NK-92 (cell line): ENCODE data around the gene ALS2CL.

ENCODE experiments used
- DNase-seq: peaks from one replicate; lab custom pipeline; 2025; ENCODE audit not compliant: unreplicated experiment; lab: John Stamatoyannopoulos, UW

The ALS2CL gene

DNA sequence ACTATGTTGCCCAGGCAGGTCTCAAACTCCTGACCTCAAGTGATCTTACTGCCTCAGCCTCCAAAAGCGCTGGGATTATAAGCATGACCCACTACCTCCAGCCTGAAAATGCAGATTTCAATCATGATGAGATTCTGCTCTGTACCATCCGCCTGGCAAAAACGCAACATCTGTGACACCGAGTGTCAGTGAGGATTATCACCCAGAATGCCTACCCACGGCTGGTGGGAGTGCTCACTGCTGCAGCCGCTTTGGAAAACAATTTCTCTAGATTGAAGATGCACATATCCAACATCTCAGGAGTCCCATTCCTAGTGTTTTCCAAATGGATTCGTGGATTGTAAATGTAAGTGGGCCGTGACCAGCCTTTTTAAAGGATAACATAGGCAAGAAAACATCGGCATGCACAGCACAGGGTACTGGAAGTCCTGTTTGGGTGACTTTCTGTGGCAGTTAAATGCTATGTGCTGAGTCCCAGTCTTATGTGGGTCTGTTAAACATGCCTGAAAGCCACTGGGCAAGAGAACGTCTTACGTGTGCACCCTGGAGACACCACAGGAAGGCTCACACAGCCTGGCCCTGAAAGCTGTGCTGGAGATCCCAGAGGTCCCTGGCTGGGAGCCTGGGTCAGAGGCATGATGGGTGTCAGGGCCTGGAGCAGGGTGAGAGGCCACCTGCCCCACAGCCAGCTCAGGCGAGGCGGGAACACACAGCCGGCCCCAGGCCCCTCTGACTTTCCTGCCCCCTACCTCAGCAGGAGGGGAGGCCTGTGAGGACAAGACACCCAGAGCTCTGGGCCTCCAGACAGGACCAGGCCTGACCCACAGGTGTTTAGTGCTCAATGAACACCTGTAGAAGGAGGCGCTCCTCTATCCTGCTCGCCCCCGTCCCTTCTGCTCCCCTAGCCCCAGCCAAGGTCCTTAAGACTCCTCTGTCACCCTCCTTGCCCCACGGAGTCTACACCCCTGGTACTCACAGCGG, 23.3 kb upstream of the ALS2CL start:
- no peak for DNase-seq

DNA sequence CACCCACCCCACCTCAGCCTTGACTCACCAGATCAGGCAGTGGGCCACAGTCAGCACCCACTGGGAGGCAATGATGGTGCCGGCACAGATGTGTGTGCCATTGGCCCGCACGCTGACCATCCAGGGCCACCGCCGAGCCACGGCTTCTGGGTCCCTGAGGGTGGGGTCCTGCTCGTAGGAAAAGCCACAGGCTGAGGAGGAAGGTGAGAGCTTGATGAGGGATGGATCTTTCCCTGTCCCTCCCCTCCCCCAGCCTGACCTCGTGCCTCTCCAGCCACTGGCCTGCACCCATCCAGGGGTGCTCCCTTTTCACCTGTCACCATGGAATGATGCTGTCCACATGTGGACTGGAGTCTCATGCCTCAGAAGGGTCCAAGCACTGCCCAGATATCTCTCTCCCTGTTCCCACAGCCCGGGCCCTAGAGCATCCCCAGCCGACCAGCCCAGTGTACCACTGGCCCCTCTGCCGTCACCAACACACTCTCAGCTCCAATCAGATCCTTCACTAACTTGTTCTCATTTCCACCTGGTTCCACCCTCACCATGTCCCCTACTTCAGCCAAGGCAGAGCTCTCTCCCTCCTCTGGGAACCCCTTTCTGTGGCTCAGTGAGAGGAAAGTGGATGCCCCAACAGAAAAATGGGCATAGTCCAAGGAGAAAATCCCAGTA, 22.2 kb upstream of the ALS2CL start:
- no peak for DNase-seq

DNA sequence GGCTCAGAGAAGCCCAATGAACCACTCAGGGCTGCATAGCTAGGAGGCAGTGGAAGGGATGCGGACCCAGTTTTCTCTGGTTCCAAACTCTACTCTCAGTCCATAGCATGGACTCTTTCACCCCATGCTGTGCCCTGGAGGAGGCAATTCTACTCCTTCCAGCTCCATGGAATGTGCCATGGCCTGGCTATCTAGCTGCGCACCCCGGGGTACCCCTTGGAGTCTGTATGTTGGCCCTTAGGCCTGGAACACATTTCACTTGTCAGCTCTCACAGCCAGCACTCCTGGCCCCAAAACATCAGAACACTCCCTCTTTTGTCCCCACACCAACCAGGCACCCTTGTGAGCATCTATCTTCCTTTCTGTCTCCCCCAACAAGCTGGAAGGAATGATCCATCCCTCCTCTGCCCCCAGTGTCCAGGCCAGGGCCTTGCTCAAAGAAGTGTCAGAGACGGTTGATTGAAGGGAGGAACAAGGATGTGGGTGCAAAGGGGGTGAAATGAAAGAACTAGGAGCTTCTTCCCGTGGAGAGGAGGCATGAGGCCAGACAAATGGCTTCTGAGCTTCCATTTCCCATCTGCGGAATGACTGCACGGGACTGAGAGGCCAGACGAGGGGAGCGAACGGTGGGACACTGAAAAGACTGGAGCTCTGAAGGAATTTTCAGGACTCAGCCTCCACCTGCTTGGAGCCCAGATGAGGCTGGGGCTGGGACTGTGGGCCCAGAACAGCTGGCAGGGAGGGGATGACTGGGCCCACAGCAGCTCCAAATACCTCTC, 21.4 kb upstream of the ALS2CL start:
- DNase-seq: no peak

DNA sequence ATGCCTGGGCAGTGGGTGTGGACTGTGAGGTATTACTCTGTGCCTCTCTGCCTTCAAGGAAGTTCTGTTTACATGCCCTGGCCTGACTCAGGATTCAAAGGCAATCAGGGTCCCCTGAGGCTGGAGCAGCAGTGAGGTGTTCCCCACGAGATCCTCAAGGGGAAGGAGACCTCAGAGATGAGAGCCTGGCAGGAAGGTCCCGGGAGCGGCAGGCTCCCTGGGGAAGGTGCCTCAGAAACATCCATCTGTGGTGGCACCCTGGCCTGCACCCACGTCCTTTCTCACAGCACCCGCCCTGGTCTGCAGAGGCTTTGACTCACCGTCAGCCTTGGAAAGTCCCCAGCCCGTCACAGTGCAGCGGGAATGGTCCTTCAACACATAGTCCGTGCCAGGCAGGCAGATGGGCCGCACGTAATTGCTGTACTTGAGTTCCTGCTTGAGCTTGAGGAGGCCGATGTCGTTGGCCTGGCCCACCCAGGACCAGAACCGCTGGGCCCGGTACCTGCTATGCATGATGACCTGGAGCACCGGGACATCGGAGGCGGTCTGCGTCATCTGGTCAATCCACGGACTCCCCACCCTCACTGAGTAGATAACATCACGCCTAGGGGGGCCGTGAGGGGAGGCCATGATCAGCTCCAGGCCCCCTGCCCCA, 20.5 kb upstream of the ALS2CL start:
- DNase-seq: no peak

DNA sequence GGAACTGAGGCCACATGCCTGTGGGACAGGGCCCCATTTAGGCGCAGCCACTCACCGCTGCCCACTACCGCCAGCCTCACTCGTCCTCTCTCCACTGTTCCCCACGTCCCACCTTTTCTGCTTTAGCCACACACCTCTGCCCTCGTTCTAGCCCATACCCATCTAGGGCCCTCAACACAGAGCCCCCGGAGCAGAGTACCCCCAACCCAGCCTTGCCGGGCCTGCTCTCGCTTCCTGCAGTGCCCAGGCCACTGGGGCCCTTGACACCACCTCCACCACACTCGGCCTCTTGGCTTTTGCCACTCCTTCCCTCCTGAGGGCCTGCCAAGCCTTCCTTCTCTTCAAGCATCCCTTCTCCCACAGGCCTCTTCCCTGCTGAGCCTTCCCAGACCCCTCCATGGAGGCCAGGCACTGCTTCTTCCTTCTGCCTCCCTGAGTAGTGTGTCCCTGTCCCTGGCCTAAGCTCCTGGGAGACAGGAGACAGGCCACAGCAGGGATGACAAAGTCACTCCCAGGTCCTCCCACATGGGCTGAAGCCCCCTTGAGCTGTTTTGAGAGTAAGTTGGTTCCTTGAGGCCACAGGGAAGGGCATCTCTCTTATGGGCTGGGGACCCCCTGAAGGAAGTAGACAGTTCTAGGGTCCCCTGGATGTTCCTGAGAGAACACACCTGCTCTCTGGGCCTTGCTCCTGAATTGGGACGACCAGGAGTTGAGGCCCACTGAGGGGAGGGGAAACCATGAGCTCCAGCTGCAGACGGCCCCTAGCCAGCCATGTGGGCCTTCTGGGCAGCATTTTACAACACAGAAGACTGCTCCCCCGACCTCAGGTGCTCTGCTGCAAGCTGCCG, 19.8 kb upstream of the ALS2CL start:
- no peak for DNase-seq

DNA sequence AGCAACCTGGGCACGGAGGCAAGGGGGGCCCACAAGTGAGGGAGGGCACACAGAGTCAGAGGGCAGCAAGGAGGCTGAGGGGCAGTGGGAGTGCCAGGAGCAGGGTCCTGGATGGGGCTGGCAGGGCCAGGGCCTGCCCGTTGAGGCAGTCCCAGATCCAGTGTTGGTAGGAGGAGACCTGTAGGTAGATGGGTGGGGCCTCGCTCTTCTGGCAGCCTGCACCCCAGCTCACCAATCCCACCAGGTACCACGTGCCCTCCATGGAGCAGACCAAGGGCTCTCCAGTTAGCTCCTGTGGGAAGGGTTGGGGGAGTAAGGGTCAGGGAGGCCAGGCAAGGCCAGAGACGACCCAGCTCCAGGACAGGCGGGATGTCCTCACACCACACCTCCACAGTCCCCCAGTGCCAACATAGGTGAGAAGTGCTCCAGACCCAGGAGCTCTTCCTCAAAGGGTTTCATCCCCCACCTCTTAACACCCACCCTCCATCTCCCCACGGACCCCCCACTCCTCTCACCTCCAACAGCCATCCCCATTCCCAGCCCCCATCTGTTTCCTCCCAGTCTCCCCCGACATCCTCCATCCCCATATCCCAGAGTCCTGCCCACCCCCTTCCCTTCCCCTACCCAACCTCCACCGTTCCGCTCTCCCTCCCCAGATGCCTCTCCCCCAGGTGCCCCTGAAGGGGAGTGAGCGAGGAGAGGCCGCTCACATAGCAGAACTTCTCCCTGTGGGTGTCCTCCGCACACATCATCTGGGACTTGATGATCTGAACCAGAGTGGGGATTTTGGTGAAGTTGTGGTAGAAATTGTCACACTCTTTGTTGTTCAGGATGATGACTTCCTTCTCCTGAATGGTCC, 18.9 kb upstream of the ALS2CL start:
- no peak for DNase-seq

DNA sequence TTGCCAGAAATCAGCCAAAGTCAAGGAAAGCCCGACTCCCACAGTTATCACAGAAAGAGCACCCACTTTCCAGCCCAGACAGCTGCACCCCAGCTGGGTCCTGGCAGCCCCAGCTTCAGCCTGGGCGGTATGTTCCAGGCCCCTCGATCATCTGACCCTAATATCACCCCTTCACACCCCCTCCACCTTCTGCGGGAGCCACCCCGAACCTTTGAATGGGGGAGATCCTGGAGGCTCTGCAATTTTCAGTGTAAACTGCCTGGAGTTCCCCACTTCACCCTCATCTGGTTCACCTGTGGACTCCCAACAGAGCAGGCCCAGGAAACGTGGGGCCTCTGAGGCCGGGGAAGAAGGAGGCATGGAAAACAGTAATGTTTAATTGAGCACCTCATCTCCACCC, 18.3 kb upstream of the ALS2CL start:
- DNase-seq: no peak

DNA sequence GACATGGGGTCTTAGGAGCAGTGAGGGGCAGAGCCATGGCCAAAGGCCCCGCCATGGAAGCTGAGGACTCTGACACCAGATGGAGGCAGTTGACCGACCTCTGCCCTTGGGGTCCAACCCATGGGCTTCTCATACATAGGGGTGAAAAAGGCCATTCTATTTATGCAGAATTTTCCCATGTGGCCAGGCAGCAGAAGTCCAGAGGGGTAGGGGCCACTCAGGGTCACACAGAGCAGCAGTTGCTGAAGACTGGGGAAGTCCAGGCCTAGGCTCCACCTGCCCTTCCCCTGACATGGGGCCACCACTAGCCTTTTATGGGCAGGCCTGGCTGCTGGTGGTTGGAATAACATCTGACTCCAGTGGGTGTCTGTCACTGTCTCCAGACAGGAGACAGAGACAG, 17.8 kb upstream of the ALS2CL start:
- no peak for DNase-seq

DNA sequence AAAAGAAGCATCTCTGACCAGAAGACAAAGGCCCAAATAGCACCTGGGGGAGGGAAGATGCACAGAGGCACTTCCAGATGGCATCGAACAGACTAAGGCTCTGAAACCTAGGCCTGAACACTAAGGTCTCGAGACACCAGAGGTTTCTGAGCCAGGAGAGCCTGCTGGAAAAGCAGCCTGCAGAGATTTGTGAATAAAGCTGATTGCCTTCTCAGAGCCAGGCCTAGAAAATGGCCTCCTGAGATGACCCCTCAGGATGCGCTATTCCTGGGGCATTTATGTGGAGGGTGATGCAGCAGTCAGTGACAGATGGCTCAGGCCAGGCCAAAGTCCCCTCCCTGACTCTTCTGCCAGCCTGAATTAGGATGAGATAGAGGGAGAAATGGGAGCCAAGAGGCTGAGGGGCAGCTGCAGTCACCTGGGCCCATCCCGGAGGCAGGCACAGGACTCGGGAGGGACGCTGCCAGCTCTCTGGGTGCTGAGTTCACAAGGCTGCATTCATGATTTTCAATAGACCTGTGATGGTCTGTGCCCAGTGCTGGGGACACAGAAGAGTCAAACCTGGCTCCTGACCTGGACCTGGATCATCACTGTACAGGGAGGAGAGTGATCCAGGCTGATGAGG, 17.3 kb upstream of the ALS2CL start:
- no peak for DNase-seq

DNA sequence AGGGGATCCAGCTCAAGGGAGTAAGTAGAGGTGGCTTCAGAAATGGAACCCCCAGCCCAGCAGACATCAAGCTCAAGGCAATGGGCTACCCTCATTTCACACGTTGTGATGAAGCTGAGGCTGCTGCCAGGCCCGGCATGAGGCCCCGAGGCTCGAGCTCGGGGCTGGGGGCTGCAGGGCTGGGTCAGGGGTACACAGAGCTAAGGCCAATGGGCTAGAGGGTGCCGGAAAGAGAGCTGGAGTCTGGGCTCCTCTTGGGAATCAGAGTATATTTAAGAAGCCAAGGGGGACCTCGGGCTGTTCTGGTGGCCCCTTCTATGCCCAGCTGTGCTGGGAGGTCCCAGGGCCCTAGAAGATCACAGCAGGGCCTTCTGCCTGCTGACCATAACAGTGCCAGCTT, 16.8 kb upstream of the ALS2CL start:
- DNase-seq: no peak

DNA sequence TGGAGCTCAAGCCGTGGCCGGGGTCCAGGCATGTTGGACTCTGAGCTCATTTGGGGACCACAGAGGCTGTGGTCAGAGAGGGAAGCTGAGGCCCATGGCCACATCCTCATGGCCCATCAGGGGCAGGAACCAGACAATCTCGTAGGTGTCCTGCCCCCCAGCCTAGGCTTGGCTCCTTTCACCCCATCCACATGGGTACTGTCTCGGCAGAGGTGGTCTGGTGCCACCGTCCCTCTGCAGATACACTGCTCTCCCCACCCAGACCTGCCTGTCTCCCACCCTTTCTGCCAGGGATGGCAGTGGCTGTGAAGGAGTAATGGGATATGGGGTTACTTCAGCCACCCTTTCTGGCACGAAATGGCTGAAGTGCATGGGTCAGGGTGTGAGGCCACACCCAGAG, 16.2 kb upstream of the ALS2CL start:
- DNase-seq: no peak

DNA sequence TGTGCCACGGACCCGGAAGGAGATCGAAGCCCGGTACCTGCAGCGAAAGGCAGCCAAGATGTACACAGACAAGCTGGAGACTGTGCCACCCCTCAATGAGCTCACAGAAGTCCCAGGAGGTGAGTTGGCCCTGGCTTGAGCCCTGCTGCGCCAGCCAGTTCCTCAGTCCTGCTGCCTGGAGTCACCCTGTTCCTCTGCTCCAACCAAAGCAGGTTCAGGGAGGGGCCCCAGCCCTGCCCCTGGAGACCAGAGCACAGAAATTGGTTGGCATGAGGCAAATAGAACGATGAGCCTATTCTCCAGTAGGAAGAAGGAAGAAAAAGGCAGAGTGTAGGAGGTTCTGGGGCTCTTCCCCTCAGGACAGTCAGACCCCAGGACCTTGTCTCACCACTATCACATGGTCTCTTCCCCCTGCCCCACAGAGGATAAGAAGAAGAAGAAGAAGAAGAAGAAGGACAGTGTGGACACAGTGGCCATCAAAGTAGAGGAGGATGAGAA, 15.7 kb upstream of the ALS2CL start:
- DNase-seq: no peak

DNA sequence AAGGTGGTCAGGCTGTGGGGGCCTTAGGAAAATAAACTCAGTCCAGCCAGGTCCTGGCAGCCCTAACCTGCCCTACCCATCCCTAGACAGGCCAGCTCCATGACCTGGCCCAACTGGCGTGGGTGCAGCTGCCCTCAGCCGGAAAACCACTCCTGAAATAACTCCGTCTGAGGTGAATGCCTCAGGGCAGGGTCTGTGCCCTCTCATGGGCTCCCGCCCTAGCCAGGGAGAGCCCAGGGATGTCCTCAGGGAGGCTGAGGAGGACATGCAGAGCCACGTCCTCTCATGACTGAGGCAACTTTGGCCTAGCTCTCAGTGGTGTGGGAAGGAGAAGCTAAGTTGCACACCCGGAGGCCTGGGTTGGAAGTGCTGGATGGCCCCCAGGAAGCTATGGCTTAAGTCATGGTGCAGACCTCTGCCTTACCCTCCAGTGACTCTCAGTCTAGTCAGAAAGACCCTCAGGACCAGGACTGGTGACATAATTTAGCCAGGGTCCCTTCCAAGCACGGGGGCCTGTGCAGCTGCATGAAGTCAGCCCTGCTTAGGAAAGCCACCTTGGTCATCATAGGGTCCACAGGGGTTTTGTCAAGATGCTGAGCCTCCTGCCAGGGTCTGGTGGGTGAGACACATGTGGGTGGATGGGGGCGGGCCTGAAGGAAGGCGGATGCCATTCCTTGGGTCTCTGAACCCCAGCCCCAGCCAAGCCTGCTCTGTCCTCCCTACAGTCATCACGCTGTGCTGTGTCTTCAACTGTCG, 15.1 kb upstream of the ALS2CL start:
- no peak for DNase-seq

DNA sequence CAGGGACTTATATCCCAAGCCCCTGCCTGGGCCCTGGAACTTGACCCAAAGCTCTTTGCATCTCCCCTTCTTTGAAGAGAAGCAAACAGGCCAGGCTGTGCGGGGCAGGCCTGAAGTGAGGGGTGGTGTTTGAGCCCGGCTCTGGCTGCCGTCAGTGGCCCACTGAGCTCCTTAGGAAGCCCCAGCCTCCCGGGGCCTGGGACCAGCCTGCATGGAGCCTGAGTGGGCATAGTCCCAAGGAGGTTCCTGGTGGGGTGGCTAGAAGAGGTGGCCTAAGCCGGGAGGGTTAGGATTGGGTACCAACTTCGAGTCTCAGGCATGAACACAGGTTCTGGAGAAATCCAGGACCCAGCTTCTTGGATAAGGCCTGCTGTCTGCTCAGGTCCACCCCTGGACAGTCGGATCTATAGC, 14.1 kb upstream of the ALS2CL start:
- DNase-seq: no peak

DNA sequence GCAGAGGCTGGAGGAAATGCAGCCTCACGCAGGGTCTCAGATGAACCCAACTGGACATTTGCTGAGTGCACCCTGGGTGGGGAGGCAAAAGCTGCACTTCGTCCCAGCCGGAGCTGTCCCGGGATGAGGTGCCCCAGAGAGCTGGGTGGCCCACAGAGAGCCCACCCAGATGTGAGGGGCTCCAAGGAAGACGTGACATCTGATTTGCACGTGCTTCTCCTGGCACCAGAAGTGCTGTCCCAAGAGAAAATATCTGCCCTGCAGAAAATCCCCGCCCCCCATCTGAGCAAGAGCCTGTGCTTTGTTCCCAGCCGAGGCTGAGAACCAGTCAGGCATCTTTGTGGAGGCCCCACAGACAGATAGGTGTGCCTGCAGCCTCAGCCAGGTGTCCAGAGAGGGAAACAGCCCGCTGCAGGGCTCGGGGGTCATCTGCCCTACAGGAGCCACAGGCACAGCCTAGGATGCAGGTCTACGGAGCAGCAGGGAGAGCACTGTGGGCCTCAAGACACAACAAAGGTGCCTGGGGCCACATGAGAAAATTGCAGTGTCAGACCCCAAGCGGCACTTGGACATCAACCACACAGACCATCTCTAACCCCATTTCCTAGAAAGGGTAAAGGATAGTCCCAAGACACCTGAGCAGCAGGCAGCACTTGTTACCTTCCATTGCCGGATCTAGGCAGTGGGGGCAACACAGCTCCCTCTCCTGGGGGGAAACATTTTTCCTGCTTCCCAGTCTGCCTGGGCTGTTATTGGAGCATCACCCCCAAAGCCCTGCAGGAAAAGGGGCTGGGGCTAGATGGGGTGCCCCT, 13.5 kb upstream of the ALS2CL start:
- DNase-seq: no peak

DNA sequence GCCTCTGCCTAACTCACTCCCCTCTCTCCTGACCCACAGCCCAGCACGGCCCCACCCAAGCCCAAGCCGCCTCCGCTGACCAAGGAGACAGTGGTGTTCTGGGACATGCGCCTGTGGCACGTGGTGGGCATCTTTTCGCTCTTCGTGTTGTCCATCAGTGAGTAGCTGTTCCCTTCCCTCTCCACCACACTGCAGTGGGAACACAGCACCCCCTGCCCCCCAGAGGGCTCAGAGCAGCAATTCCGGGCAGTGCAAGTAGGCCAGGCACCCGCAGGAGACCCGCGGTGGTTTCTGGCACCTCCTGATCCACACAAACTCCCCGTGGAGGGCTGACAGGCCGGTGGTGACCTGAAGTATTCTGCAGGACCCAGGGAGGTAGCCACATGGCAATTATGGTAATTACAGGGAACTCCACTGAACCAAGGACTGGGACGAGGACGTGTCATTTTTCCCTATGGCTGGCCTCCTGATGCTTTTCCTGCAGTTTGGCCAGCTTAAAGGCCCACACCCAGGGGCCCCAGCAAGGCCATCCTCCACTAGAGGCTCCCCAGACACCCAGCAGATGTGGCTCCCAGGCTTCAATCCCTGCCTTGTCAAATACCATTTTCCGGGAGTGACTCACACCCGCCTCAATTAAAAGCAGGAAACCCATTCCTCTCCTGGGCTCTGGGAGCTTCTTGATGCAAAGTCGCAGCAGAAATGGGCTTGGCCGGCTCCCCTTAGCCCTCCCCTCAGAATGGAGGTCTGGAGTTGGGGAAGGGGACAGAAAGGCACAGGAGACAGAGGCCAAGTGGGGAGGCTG, 12.5 kb upstream of the ALS2CL start:
- DNase-seq: no peak
